HepG2 (cell line): Measurements from ENCODE around the gene MPC1. TPM values are rescaled to one million over a fixed set of nuclear protein-coding genes. Genes with fewer than 3 reads are reported as not detected.

Source experiments
- ATAC-seq: fragments of 200-7000 bp; cut with Tn5 transposase; 3 replicates; pipeline ENCODE4 v1.9.1; 2020; ENCODE audit warnings: mild to moderate bottlenecking, moderate library complexity
- BruUV-seq: library from RNA; stranded (reverse); fragments of 400-500 nt; replicated peaks from 2 replicates; lab custom pipeline; 2021; lab: Mats Ljungman, UMichigan
- CTCF ChIA-PET: fragments of 300-600 bp; formaldehyde crosslinking; extraction: SDS; loops from one replicate; lab custom pipeline; 2021; ENCODE audit warnings: low total read pairs, inconsistent platforms, low intra/inter-chr PET ratio; lab: Yijun Ruan, JAX
- POLR2A ChIA-PET: fragments of 350-600 bp; sonication (Branson Sonifier 250); formaldehyde crosslinking; loops from one replicate; lab custom pipeline; 2020; ENCODE audit warnings: antibody characterized with exemption, inconsistent platforms; lab: Yijun Ruan, JAX
- DNase-seq: peaks from one replicate; pipeline ENCODE4 v3.0.0-alpha.2; 2015; ENCODE audit warnings: low spot score
- FAIRE-seq: peaks from 3 replicates; lab custom pipeline; 2011; peaks lifted over from hg19 to GRCh38; lab: Jason Lieb, UNC
- H2AFZ ChIP-seq: one replicate; pipeline ENCODE4 v1.6.1; 2011; ENCODE audit warnings: low read length, inconsistent platforms
- H3K27ac ChIP-seq: fragments of 300-600 bp; 3 replicates; pipeline ENCODE4 v1.8.0; 2011; ENCODE audit warnings: mixed run types, mild to moderate bottlenecking, mixed read lengths, low read length, inconsistent platforms; ENCODE audit not compliant: insufficient read depth; ENCODE audit errors: extremely low read length
- H3K27me3 ChIP-seq, 2 experiments: fragments of 200-600 bp in 1 of 2; 2 replicates in 1 of 2; 3 replicates in 1 of 2; pipeline versions ENCODE4 v1.6.0 to v1.8.0; 2011; ENCODE audit warnings: low read length in 2 of 2, mild to moderate bottlenecking in 2 of 2, moderate library complexity in 2 of 2, inconsistent platforms in 1 of 2; ENCODE audit not compliant: insufficient read depth in 2 of 2, control insufficient read depth in 1 of 2
- H3K36me3 ChIP-seq, 2 experiments: fragments of 200-600 bp in 1 of 2; replicated peaks in 1 of 2; 2 replicates in 1 of 2; 3 replicates in 1 of 2; pipeline versions ENCODE4 v1.5.1 to v1.8.0; 2011; ENCODE audit warnings: low read length in 2 of 2, inconsistent platforms in 1 of 2; ENCODE audit not compliant: insufficient read depth in 2 of 2, control insufficient read depth in 1 of 2
- H3K4me1 ChIP-seq: 2 replicates; pipeline ENCODE4 v1.5.1; 2012; ENCODE audit warnings: low read length, inconsistent platforms; ENCODE audit not compliant: insufficient read depth
- H3K4me2 ChIP-seq: 2 replicates; pipeline ENCODE4 v1.6.0; 2011; ENCODE audit warnings: low read depth, low read length, inconsistent platforms
- H3K4me3 ChIP-seq, 3 experiments: fragments of 200-600 bp in 1 of 3; sonication (generic), shearing (Covaris generic) in 1 of 3; replicated peaks in 1 of 3; 2 replicates each; pipeline ENCODE4 v1.5.1; 2011 to 2016; ENCODE audit warnings: low read length in 3 of 3, inconsistent platforms in 2 of 3, low read depth in 2 of 3, mild to moderate bottlenecking in 2 of 3, control low read depth in 1 of 3, mixed read lengths in 1 of 3; ENCODE audit not compliant: insufficient read depth in 1 of 3
- H3K79me2 ChIP-seq: one replicate; pipeline ENCODE4 v1.6.1; 2011; ENCODE audit warnings: low read length, inconsistent platforms; ENCODE audit not compliant: insufficient read depth
- H3K9ac ChIP-seq: 2 replicates; pipeline ENCODE4 v1.6.0; 2011; ENCODE audit warnings: mild to moderate bottlenecking, low read depth, low read length, inconsistent platforms; ENCODE audit not compliant: insufficient read depth
- H3K9me3 ChIP-seq: 2 replicates; pipeline ENCODE4 v1.5.1; 2012; ENCODE audit warnings: mild to moderate bottlenecking, low read length
- H4K20me1 ChIP-seq: 2 replicates; pipeline ENCODE4 v1.6.0; 2011; ENCODE audit warnings: inconsistent platforms, mild to moderate bottlenecking, low read length, moderate library complexity; ENCODE audit not compliant: insufficient read depth
- KDM2A ChIP-seq: sonication (generic); formaldehyde crosslinking; IDR thresholded peaks from 2 replicates; pipeline ENCODE4 v1.4.0; 2020; ENCODE audit warnings: low read depth, missing genetic modification reagents, borderline replicate concordance
- KLF13 ChIP-seq: sonication (generic); formaldehyde crosslinking; IDR thresholded peaks from 2 replicates; pipeline ENCODE4 v1.4.0; 2020; ENCODE audit warnings: mild to moderate bottlenecking, missing genetic modification reagents
- NFATC3 ChIP-seq: sonication (generic); formaldehyde crosslinking; IDR thresholded peaks from 2 replicates; pipeline ENCODE4 v1.5.1; 2020; ENCODE audit warnings: mild to moderate bottlenecking, missing genetic modification reagents
- NFYB ChIP-seq: sonication (generic); formaldehyde crosslinking; IDR thresholded peaks from 2 replicates; pipeline ENCODE4 v1.4.0; 2020; ENCODE audit warnings: missing genetic modification reagents
- RBM22 ChIP-seq: fragments of 200-400 bp; formaldehyde crosslinking; optimal IDR thresholded peaks from 2 replicates; pipeline ENCODE3; 2017; ENCODE audit warnings: mild to moderate bottlenecking, low read length, moderate library complexity
- SIN3B ChIP-seq: fragments of 150-350 bp; IDR thresholded peaks from 2 replicates; pipeline ENCODE4 v1.6.1; 2014; ENCODE audit warnings: low read length
- STAG1 ChIP-seq: sonication (generic); formaldehyde crosslinking; IDR thresholded peaks from 2 replicates; pipeline ENCODE4 v1.4.0; 2020; ENCODE audit warnings: missing genetic modification reagents
- TCF12 ChIP-seq, 2 experiments: fragments of 450-650 bp in 1 of 2; sonication (generic) in 1 of 2; formaldehyde crosslinking in 1 of 2; IDR thresholded peaks; 2 replicates each; pipeline versions ENCODE4 v1.6.1 to v1.8.0; 2017 to 2022; ENCODE audit warnings: antibody characterized with exemption in 1 of 2, mild to moderate bottlenecking in 1 of 2, missing genetic modification reagents in 1 of 2, moderate library complexity in 1 of 2
- ZFP36L1 ChIP-seq: sonication (generic); formaldehyde crosslinking; IDR thresholded peaks from 2 replicates; pipeline ENCODE4 v1.8.0; 2022; ENCODE audit warnings: mild to moderate bottlenecking, missing genetic modification reagents, moderate library complexity
- ZNF768 ChIP-seq: sonication (generic); formaldehyde crosslinking; IDR thresholded peaks from 2 replicates; pipeline ENCODE4 v1.4.0; 2020; ENCODE audit warnings: missing genetic modification reagents
- ZSCAN25 ChIP-seq: sonication (generic); formaldehyde crosslinking; IDR thresholded peaks from 2 replicates; pipeline ENCODE4 v1.8.0; 2022; ENCODE audit warnings: mild to moderate bottlenecking, missing genetic modification reagents
- WGBS: methylation state at CpG from one replicate; pipeline ENCODE4 v1.1.6; 2017; ENCODE audit warnings: low lambda C conversion rate; 5-methylcytosine and 5-hydroxymethylcytosine counted together
- in situ Hi-C: cut with HindIII; loops from 2 replicates; pipeline ENCODE4 v1.10.0; 2017; ENCODE audit warnings: low pct_unique_long_range_greater_than_20kb; ENCODE audit not compliant: extremely low pct_ligation_motif_present
- intact Hi-C: fragments of 100-400 bp; cut with micrococcal nuclease; formaldehyde crosslinking; loops from one replicate; pipeline ENCODE4 v1.10.0; 2022; ENCODE audit not compliant: unreplicated experiment
- polyA plus RNA-seq, 8 experiments: library from polyadenylated mRNA; depleted of rRNA in 3 of 8; stranded (reverse) in 7 of 8; unstranded in 1 of 8; fragments of >200 nt; fragmentation: Illumina TruSeq in 4 of 8; extraction: Trizol in 4 of 8; gene quantifications; 2 replicates each; pipeline versions ENCODE4 v1.2.1 to v1.2.3, GENCODE V29; 2011 to 2016; ENCODE audit warnings: low read depth in 4 of 8, missing spikeins in 1 of 8, mixed read lengths in 1 of 8; ENCODE audit not compliant: insufficient read depth in 1 of 8
- total RNA-seq, 5 experiments: library from RNA; depleted of rRNA; stranded (reverse); fragments of >200 nt; fragmentation: Illumina TruSeq; extraction: Trizol; gene quantifications; 2 replicates each; pipeline ENCODE4 v1.2.3, GENCODE V29; 2016; ENCODE audit warnings: low read depth in 1 of 5
- TF ChIP-seq, protein P1 (sequence below): sonication (generic); formaldehyde crosslinking; IDR thresholded peaks from 2 replicates; pipeline ENCODE4 v1.8.1; 2023; ENCODE audit warnings: mild to moderate bottlenecking, missing genetic modification reagents
- TF ChIP-seq, protein P2 (sequence below): IDR thresholded peaks from 2 replicates; pipeline ENCODE4 v1.6.1; 2016; ENCODE audit warnings: missing compliant biosample characterization, missing genetic modification reagents, borderline replicate concordance
- TF ChIP-seq, protein P3 (sequence below): fragments of 450-650 bp; IDR thresholded peaks from 2 replicates; pipeline ENCODE4 v1.6.1; 2016
- TF ChIP-seq, protein P4 (sequence below): sonication (generic); formaldehyde crosslinking; IDR thresholded peaks from 2 replicates; pipeline ENCODE4 v1.4.0; 2020; ENCODE audit warnings: mild to moderate bottlenecking, missing genetic modification reagents
- TF ChIP-seq, protein P5 (sequence below): sonication (generic); formaldehyde crosslinking; IDR thresholded peaks from 2 replicates; pipeline ENCODE4 v1.4.0; 2020; ENCODE audit warnings: low read depth, missing genetic modification reagents

MPC1 gene
- total and polyA plus RNA-seq, 2 of the 13 experiments (the other 11 are each of a cell fraction or from before 2014, with no cell fraction given), result 189 to 214 TPM

DNA sequence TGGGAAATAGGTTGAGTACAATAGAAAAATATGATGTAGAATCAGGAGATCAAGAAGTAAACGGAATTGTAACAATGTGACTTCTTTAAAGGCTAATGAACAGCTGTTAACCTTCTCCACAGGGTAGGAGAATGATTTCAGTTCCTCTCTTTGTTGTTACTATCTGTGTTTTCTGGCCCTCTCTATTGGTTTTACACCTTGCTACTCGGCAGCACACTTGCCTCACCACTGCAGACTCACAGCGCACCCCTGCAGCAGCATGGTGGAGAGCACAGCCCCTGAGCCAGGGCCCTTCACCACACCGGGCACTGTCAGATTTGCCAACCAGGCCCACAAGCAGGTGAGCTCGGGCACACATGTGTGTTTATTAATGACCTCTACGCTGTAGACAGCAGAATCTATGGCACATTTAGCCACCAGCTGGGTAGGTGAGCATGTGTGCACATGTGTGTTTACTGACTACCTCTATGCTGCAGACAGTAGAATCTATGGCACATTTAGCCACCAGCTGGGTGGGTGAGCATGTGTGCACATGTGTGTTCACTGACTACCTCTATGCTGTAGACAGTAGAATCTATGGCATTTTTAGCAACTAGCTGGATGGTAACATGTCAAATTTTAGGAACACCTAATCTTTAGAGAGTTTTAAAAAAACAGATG is 57.2 kb downstream of the MPC1 start:
- Histone ChIP-seq H3K27ac (no peak overlapping the region), H3K4me2 (no peak overlapping the region), H3K4me1 (peaks cover 9% of the 10 kb centered on the region; the same call in 1 of the 2 replicates), H3K79me2 (peaks cover 34% of the 10 kb centered on the region), H3K4me3 (no peak overlapping the region), H3K27me3 (no peaks in the 10 kb centered on the region), H3K9ac (no peak overlapping the region), H4K20me1 (peaks cover 19% of the 10 kb centered on the region), H2AFZ (no peak overlapping the region), H3K9me3 (no peaks in the 10 kb centered on the region), H3K36me3 (peaks cover 21 to 76% of the 10 kb centered on the region in 2 experiments)
- FAIRE-seq (no peak), DNase-seq (no peak), ATAC-seq (no peak)
- BruUV-seq, result no TSS peak
- ChIA-PET CTCF (no interaction called here), POLR2A (no interaction called here)
- 94% methylated on average over 6 of the region's 6 CpGs for WGBS
- in situ Hi-C loops (no loop called here), intact Hi-C loops (no loop called here)
- TF ChIP-seq, protein P1, sequence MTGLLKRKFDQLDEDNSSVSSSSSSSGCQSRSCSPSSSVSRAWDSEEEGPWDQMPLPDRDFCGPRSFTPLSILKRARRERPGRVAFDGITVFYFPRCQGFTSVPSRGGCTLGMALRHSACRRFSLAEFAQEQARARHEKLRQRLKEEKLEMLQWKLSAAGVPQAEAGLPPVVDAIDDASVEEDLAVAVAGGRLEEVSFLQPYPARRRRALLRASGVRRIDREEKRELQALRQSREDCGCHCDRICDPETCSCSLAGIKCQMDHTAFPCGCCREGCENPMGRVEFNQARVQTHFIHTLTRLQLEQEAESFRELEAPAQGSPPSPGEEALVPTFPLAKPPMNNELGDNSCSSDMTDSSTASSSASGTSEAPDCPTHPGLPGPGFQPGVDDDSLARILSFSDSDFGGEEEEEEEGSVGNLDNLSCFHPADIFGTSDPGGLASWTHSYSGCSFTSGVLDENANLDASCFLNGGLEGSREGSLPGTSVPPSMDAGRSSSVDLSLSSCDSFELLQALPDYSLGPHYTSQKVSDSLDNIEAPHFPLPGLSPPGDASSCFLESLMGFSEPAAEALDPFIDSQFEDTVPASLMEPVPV, result no peak
- TF ChIP-seq ZSCAN25 (CRISPR knock-in tag) (0 out of 2 replicates have a peak, but pooled peaks have one; percentile 57), ZNF768 (CRISPR knock-in tag) (no peak), RBM22 (peak; percentile 35), ZFP36L1 (no peak), SIN3B (no peak), TCF12 (IDR thresholded peaks at IDR 0.05) (no peak), TCF12 (CRISPR knock-in tag; IDR thresholded peaks at IDR 0.05) (no peak), STAG1 (CRISPR knock-in tag) (no peak), NFATC3 (no peak), NFYB (CRISPR knock-in tag) (no peak), KLF13 (no peak), KDM2A (CRISPR knock-in tag) (no peak)
- TF ChIP-seq, protein P2, sequence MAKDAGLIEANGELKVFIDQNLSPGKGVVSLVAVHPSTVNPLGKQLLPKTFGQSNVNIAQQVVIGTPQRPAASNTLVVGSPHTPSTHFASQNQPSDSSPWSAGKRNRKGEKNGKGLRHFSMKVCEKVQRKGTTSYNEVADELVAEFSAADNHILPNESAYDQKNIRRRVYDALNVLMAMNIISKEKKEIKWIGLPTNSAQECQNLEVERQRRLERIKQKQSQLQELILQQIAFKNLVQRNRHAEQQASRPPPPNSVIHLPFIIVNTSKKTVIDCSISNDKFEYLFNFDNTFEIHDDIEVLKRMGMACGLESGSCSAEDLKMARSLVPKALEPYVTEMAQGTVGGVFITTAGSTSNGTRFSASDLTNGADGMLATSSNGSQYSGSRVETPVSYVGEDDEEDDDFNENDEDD (CRISPR knock-in tag), result no peak
- TF ChIP-seq, protein P3, sequence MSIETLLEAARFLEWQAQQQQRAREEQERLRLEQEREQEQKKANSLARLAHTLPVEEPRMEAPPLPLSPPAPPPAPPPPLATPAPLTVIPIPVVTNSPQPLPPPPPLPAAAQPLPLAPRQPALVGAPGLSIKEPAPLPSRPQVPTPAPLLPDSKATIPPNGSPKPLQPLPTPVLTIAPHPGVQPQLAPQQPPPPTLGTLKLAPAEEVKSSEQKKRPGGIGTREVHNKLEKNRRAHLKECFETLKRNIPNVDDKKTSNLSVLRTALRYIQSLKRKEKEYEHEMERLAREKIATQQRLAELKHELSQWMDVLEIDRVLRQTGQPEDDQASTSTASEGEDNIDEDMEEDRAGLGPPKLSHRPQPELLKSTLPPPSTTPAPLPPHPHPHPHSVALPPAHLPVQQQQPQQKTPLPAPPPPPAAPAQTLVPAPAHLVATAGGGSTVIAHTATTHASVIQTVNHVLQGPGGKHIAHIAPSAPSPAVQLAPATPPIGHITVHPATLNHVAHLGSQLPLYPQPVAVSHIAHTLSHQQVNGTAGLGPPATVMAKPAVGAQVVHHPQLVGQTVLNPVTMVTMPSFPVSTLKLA, result peak; percentile 8; the same call in 1 of the 2 replicates
- TF ChIP-seq, protein P4, sequence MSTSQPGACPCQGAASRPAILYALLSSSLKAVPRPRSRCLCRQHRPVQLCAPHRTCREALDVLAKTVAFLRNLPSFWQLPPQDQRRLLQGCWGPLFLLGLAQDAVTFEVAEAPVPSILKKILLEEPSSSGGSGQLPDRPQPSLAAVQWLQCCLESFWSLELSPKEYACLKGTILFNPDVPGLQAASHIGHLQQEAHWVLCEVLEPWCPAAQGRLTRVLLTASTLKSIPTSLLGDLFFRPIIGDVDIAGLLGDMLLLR (CRISPR knock-in tag), result no peak
- TF ChIP-seq, protein P5, sequence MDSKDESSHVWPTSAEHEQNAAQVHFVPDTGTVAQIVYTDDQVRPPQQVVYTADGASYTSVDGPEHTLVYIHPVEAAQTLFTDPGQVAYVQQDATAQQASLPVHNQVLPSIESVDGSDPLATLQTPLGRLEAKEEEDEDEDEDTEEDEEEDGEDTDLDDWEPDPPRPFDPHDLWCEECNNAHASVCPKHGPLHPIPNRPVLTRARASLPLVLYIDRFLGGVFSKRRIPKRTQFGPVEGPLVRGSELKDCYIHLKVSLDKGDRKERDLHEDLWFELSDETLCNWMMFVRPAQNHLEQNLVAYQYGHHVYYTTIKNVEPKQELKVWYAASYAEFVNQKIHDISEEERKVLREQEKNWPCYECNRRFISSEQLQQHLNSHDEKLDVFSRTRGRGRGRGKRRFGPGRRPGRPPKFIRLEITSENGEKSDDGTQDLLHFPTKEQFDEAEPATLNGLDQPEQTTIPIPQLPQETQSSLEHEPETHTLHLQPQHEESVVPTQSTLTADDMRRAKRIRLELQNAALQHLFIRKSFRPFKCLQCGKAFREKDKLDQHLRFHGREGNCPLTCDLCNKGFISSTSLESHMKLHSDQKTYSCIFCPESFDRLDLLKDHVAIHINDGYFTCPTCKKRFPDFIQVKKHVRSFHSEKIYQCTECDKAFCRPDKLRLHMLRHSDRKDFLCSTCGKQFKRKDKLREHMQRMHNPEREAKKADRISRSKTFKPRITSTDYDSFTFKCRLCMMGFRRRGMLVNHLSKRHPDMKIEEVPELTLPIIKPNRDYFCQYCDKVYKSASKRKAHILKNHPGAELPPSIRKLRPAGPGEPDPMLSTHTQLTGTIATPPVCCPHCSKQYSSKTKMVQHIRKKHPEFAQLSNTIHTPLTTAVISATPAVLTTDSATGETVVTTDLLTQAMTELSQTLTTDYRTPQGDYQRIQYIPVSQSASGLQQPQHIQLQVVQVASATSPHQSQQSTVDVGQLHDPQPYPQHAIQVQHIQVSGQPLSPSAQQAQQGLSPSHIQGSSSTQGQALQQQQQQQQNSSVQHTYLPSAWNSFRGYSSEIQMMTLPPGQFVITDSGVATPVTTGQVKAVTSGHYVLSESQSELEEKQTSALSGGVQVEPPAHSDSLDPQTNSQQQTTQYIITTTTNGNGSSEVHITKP (CRISPR knock-in tag), result no peak
